ENCODE results near the gene CDK18.

The CDK18 gene

GRCh38 chr1:205571747-205572146 lies 67.3 kb downstream of the CDK18 start:
- Histone ChIP-seq H3K9me3 (ENCODE audit: control insufficient read depth, insufficient read depth, low read depth, low read length) (no peaks in the 10 kb centered on the region), H3K27ac (ENCODE audit: extremely low read depth, low read depth, low read length) (no peak overlapping the region), H3K4me1 (ENCODE audit: control insufficient read depth, insufficient read depth, low read length) (peaks cover 3% of the 10 kb centered on the region; the same call in 1 of the 2 replicates), H3K36me3 (ENCODE audit: control insufficient read depth in 2 of 2, insufficient read depth in 1 of 2, low read length in 2 of 2) (no peaks in the 10 kb centered on the region), H3K4me3 (ENCODE audit: low read depth, low read length) (no peak overlapping the region)
- POLR2A ChIA-PET = no interaction called here
- CTCF ChIA-PET = interaction anchor here (0.6 to 3.2 kb wide), 7 partner anchors 17 to 225 kb away, joined by 3 to 13 read pairs (median 4); no protein-coding TSS in a partner anchor
- no peak for TF ChIP-seq ZNF362 (tag by site-specific recombination; IDR thresholded peaks at IDR 0.05)
- TF ChIP-seq EGR2 (tag by site-specific recombination; IDR thresholded peaks at IDR 0.05; ENCODE audit: low read depth) = peak; percentile 88
- no peak for TF ChIP-seq ZNF521 (tag by site-specific recombination; IDR thresholded peaks at IDR 0.05)
- TF ChIP-seq ZNF214 (tag by site-specific recombination; IDR thresholded peaks at IDR 0.05; ENCODE audit: borderline replicate concordance) = no peak
- TF ChIP-seq ZNF629 (tag by site-specific recombination; IDR thresholded peaks at IDR 0.05) = no peak
- TF ChIP-seq ZNF433 (tag by site-specific recombination; IDR thresholded peaks at IDR 0.05; ENCODE audit: low read depth) = no peak
- TF ChIP-seq MYNN (tag by site-specific recombination; IDR thresholded peaks at IDR 0.05; ENCODE audit: borderline replicate concordance) = no peak
- no peak for TF ChIP-seq ZNF23 (tag by site-specific recombination; IDR thresholded peaks at IDR 0.05; ENCODE audit: borderline replicate concordance)
- TF ChIP-seq ZNF239 (tag by site-specific recombination; IDR thresholded peaks at IDR 0.05) = no peak
- TF ChIP-seq WT1 (tag by site-specific recombination; IDR thresholded peaks at IDR 0.05) = no peak
- no peak for TF ChIP-seq ZFP69B (tag by site-specific recombination; IDR thresholded peaks at IDR 0.05)
- TF ChIP-seq ZFHX2 (tag by site-specific recombination; conservative IDR thresholded peaks at IDR 0.05) = peak; percentile 65

GRCh38 chr1:205572421-205572820 lies 68.0 kb downstream of the CDK18 start:
- TF ChIP-seq ZNF202 (tag by site-specific recombination; IDR thresholded peaks at IDR 0.05; ENCODE audit: borderline replicate concordance) (no peak), AEBP2 (tag by site-specific recombination; IDR thresholded peaks at IDR 0.05; ENCODE audit: borderline replicate concordance) (no peak), ZNF391 (tag by site-specific recombination; IDR thresholded peaks at IDR 0.05; ENCODE audit: borderline replicate concordance, low read depth) (no peak)
- Histone ChIP-seq H3K27ac (ENCODE audit: extremely low read depth, low read depth, low read length) (no peak overlapping the region), H3K9me3 (ENCODE audit: control insufficient read depth, insufficient read depth, low read depth, low read length) (no peaks in the 10 kb centered on the region), H3K36me3 (ENCODE audit: control insufficient read depth in 2 of 2, insufficient read depth in 1 of 2, low read length in 2 of 2) (no peaks in the 10 kb centered on the region), H3K4me1 (ENCODE audit: control insufficient read depth, insufficient read depth, low read length) (peaks cover 3% of the 10 kb centered on the region; the same call in 1 of the 2 replicates), H3K4me3 (ENCODE audit: low read depth, low read length) (no peak overlapping the region)
- CTCF ChIA-PET = interaction anchor here (0.6 to 3.2 kb wide), 5 partner anchors 16 to 237 kb away, joined by 4 to 13 read pairs (median 4); no protein-coding TSS in a partner anchor
- POLR2A ChIA-PET = no interaction called here

- POLR2A ChIA-PET = no interaction called here
- Histone ChIP-seq H3K27ac (ENCODE audit: extremely low read depth, low read depth, low read length) (no peak overlapping the region), H3K4me3 (ENCODE audit: low read depth, low read length) (no peak overlapping the region), H3K4me1 (ENCODE audit: control insufficient read depth, insufficient read depth, low read length) (no peaks in the 10 kb centered on the region), H3K9me3 (ENCODE audit: control insufficient read depth, insufficient read depth, low read depth, low read length) (no peaks in the 10 kb centered on the region), H3K36me3 (ENCODE audit: control insufficient read depth in 2 of 2, insufficient read depth in 1 of 2, low read length in 2 of 2) (no peaks in the 10 kb centered on the region)
- no peak for TF ChIP-seq ZNF132 (tag by site-specific recombination; IDR thresholded peaks at IDR 0.05; ENCODE audit: borderline replicate concordance)
- TF ChIP-seq ZNF311 (tag by site-specific recombination; IDR thresholded peaks at IDR 0.05; ENCODE audit: borderline replicate concordance) = no peak
- TF ChIP-seq EGR2 (tag by site-specific recombination; IDR thresholded peaks at IDR 0.05; ENCODE audit: low read depth) = no peak
- TF ChIP-seq GLI2 (tag by site-specific recombination; IDR thresholded peaks at IDR 0.05; ENCODE audit: borderline replicate concordance, low read depth) = no peak
- no peak for TF ChIP-seq ZNF398 (tag by site-specific recombination; IDR thresholded peaks at IDR 0.05)
- no peak for TF ChIP-seq ZSCAN30 (tag by site-specific recombination; IDR thresholded peaks at IDR 0.05)
- no peak for TF ChIP-seq ZNF202 (tag by site-specific recombination; IDR thresholded peaks at IDR 0.05; ENCODE audit: borderline replicate concordance)
- no peak for TF ChIP-seq ZNF843 (tag by site-specific recombination; IDR thresholded peaks at IDR 0.05)
- no peak for TF ChIP-seq ZNF530 (tag by site-specific recombination; IDR thresholded peaks at IDR 0.05; ENCODE audit: low read depth)
- CTCF ChIA-PET = interaction anchor here (0.7 kb wide), 1 partner anchor 47 kb away, joined by 3 read pairs; no protein-coding TSS in a partner anchor
These were observed 70.9 kb downstream of the CDK18 start for GRCh38 chr1:205575294-205575885.

Data from HEK293 (cell line).